KOPT-K1 (cell line): Measurements from ENCODE around the gene AKAP8L.

Experiments used
- H3K27ac ChIP-seq: fragments of 200-600 bp; sonication (generic); 2 replicates; pipeline ENCODE4 v1.5.1; 2016; ENCODE audit warnings: antibody characterized with exemption, mild to moderate bottlenecking, low read depth, low read length; ENCODE audit not compliant: poor library complexity, severe bottlenecking
- H3K36me3 ChIP-seq: fragments of 200-600 bp; sonication (generic); 2 replicates; pipeline ENCODE4 v1.5.1; 2017; ENCODE audit warnings: antibody characterized with exemption, mild to moderate bottlenecking, low read length, moderate library complexity; ENCODE audit not compliant: insufficient read depth
- H3K9me3 ChIP-seq: fragments of 200-600 bp; sonication (generic); 2 replicates; pipeline ENCODE4 v1.5.1; 2017; ENCODE audit warnings: antibody characterized with exemption, low read length, mild to moderate bottlenecking; ENCODE audit not compliant: insufficient read depth, poor library complexity, severe bottlenecking

Gene AKAP8L

DNA sequence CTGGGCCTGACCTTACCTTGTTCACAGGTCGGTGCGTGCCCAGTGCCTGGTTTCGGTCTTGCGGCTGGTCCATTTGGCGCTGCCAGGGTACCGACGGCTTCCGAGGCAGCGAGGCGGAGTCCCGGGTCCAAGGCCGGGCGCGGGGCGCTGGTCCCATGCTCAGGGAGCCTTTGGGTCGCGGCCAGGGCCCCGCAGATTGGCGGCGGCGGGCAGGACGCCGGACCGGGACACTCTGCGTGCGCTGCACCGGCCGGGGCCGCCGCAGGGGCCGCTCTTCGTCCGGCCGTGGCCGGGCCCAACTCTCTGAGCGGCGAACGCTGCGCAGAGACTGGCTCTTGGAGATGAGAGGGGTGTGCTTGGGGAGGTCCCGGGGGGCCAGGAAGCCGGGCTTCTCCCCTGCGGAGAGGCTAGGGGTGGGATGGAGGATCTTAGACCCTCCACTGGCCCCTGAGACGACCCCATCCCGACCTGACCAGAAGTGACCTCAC is 34.3 kb upstream of the AKAP8L start:
- H3K27ac ChIP-seq, result no peak overlapping the region
- no peaks in the 10 kb centered on the region for H3K9me3 ChIP-seq
- H3K36me3 ChIP-seq, result peaks cover 67% of the 10 kb centered on the region

DNA sequence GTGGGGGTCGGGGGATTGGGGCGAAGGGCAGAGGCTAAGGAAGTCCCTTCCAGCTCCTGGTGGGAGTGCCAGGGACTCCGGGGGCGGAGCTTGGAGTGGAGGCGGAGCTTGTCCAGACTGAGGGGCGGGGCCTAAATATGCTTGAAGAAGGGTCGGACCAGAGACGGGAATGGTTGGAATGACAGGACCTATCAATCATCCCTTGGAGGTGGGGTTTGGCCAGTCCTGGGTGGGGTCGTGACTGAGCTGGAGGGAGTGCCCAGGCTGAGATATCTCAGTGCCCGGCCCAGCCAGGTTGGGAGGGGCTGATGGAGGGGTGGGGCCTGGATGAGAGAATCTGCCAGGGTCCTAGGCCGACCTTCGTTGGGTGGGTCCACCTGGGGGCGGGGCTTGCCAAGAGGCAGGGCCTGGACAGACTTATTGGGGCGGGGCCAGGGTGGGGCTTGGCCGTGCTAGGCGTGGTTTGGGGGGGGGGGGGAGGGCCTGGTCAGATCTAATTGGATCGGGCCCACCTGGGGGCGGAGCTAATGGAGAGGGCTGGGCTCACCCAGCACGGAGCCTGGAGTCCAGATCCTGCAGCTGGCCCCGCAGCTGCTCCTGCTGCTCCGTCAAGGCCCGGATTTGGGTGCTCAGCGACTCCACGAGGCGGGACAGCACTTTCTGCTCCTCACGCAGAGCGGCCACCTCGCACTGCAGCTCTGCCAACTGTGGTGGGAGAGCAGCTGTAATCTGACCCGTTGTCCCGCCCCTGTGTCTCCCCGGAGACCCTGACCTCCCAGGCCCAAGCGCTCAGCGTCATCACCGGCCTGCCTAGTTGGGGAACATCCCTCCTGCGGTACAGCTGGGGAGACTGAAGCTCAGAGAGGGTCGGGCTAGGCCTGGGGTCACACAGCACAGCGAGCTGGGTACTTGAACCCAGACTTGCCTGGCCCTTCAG is 33.6 kb upstream of the AKAP8L start:
- peaks cover 59% of the 10 kb centered on the region for H3K36me3 ChIP-seq
- no peaks in the 10 kb centered on the region for H3K9me3 ChIP-seq
- H3K27ac ChIP-seq, result no peak overlapping the region

DNA sequence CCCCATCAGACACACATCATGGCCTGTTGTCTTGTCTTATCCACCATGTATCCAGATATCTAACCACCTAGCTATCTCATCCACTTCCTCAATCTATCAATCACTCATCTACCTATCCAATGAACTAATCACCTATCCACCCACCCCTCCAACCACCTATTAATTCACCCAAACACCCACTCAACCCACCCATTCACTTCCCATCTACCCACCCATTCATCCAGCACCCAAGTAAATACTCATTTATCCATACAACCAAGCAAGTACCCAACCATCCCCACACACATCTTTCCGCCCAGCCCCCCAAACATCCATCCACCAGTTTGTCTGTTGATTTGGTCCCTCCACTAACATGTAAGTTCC is 31.7 kb upstream of the AKAP8L start:
- no peak overlapping the region for H3K27ac ChIP-seq
- H3K36me3 ChIP-seq, result peaks cover 41% of the 10 kb centered on the region
- H3K9me3 ChIP-seq, result no peaks in the 10 kb centered on the region

DNA sequence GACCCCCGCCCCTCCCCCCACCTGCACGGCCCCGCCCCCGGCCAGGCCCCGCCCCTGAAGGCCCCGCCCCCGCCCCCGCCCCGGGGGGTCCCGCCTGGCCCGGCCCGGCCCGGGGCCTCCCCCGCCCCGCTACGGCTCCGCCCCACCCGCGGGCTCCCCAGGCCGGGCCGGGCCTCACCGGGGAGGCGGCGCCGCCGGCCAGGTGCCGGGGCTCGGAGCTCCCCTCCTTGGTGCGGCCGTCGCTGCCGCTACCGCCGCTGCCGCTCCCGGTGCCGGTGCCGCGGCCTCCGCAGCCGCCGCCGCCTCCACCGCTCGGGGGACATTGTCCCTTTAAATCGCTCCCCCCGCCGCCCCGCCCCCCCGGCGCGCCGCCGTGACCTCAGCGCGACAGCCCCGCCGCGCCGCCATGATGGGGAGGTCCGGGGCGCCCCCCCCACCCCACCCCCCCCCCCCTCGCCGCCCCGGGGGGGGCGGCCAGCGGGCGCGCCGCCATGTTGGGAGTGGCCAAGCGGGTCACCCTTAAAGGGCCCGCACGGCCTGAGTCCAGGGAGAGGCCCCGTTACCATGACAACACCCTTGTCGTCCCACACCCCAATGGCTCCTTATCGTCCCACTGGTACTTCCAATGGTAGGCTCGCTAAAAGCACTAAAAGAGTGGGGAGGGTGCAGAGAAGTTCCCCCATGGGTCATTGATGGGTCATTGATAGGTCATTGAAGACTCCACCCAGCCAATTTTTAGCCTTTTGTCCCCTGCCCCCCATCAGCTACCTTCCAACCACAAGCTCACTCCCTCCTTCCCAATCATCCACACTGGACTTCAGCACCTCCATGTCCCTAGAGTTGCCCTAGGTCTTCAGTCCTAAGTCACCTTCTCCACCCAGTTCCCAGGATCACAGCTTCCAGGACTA is 31.1 kb upstream of the AKAP8L start, which contains the start of gene WIZ:
Gene WIZ, minus strand, starts transcription at position 337 of the 908 bp plus-strand sequence. CDS start 1,649 bp downstream, outside the sequence.
- H3K9me3 ChIP-seq, result no peaks in the 10 kb centered on the region
- peaks cover 35% of the 10 kb centered on the region for H3K36me3 ChIP-seq
- H3K27ac ChIP-seq, result no peak within 1 kb of the TSS

DNA sequence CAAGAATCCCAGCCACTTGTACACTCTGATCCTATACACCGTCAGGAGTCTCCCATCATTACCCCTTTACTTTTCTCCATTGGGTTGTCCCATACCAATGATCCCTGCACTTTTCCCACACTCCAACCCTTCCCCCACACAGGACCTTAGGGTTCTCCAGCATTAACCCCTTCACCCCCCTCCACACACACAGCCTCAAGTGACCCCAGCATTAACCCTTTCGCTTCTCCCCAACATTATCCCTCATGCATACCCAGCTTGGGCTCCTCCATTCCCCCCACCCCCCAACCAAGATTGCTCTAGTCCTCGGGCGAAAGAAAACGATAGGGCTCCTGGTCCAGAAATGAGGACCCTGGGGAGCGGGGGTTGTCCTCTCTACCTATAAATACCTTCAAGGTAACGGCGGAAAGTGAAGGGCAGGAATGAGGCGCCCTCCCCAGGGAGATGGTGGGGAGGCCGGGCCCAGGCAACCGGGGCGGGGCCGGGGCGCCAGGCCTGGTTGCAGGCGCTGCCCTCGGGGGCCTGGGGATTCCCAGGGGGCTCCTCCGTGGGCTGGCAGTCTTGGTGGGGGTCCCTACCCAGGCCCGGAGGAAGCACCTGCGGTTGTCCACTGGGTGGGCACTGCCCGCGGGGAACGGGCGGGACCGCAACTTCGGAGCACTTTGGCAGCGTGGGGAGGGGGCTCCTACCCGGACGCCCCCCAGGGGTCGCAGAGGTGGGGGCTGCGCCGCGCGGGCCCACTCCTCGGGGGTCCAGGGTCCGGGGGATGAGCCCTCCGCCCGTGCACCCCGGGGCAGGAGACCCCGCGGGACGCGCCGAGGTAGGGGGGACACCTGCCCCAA is 30.2 kb upstream of the AKAP8L start:
- no peak overlapping the region for H3K27ac ChIP-seq
- H3K36me3 ChIP-seq, result peaks cover 26% of the 10 kb centered on the region
- no peaks in the 10 kb centered on the region for H3K9me3 ChIP-seq

DNA sequence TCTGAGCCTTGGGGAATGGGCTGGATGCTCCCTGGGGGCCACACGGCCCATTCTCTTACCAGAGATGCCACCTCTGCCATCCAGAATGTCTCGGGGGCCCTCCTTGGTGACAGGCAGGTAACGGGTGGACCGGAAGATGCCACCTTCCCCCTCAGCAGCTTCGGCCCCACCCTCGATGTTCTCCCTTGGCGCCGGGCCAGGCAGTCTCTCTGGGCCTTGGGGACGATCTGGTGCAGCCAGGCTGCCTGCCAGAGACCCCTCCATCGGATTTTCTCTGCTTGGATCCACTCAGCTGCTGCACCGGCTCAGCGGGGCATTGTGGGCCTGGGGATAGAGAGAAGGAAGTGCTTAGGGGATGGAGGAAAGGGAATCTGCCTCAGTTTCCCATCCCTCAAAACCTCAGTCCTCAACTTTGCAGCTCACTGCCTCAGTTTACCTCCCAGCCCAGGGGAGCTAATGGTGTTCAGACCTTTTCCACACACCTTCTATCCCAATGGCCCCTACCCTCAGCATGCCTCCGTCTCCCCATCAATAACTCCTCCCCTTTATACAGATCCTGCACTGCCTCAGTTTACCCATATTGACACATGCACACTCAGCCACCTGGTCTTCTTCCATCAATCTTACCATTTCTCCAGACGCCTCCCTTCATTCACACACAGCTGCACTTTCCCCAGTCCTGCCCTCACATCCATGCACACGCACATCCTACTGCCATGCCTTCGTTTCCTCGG is 29.4 kb upstream of the AKAP8L start:
- peaks cover 18% of the 10 kb centered on the region; the same call in 1 of the 2 replicates for H3K36me3 ChIP-seq
- no peak overlapping the region for H3K27ac ChIP-seq
- no peaks in the 10 kb centered on the region for H3K9me3 ChIP-seq

DNA sequence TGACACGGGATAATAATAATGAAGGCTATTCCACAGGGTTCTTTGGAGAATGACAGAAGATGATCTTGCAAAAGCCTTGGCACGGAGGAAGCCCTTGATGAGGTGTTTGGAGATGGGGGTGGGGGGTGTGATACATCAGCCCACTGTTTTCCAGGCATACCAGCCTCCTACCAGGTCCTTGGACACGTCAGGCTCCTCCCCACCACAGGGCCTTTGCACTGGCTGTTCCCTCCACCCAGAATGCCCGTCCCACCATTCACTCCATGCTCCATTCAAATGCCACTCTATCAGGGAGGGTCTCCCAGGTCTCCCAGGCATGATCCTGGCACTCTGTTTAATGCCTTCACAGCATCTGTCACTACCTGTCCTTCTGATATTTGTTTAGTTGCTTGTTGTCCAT is 28.3 kb upstream of the AKAP8L start:
- Histone ChIP-seq H3K36me3 (peaks cover 9% of the 10 kb centered on the region; the same call in 1 of the 2 replicates), H3K27ac (no peak overlapping the region), H3K9me3 (no peaks in the 10 kb centered on the region)

DNA sequence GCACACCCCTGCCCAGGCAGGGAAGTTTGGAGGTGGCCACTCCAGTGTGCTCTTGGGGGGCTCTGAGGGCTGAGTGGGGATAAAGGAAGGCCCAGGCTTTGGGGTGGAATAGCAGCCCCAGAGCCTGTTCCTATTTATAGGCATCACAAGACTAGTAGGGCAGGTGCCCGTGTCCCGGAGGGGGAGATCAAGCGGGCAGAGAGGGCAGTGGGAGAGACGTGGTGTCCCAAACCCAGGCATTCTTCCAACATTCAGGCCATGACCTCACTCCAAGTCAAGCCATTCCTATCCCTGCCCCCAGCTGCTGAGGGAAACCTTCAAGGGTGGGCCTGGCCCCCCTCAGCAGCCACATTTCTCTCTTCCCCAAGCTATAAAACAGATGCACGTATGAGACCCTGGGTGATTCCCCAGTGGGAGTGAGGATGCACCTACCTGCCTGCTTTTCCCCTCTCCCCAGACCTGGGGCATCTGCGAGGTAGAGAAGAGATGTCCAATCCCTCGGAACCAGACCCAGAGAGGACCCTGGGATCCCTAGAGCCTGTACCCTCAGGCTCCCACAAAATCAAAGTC is 27.1 kb upstream of the AKAP8L start:
- H3K9me3 ChIP-seq, result no peaks in the 10 kb centered on the region
- no peak overlapping the region for H3K27ac ChIP-seq
- no peaks in the 10 kb centered on the region for H3K36me3 ChIP-seq

DNA sequence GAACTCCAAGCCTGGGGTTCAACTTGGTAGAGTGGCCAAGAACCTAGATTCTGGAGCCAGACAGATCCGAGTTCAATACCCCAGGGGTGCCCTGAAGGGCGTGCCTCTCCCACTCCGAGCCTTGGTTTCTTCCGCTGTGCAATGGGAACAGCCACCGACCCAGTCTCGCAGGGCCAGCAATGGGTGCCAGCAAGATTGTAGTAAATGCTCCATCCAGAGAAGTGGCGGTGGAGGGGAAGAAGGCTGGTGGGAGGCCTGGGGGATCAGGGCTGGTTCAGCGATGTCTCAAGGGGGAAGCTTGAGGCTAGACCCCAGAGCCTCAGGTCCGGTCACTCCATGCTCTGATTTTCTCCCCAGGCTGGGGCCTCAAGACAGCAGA is 26.4 kb upstream of the AKAP8L start:
- Histone ChIP-seq H3K27ac (no peak overlapping the region), H3K36me3 (no peaks in the 10 kb centered on the region), H3K9me3 (no peaks in the 10 kb centered on the region)

DNA sequence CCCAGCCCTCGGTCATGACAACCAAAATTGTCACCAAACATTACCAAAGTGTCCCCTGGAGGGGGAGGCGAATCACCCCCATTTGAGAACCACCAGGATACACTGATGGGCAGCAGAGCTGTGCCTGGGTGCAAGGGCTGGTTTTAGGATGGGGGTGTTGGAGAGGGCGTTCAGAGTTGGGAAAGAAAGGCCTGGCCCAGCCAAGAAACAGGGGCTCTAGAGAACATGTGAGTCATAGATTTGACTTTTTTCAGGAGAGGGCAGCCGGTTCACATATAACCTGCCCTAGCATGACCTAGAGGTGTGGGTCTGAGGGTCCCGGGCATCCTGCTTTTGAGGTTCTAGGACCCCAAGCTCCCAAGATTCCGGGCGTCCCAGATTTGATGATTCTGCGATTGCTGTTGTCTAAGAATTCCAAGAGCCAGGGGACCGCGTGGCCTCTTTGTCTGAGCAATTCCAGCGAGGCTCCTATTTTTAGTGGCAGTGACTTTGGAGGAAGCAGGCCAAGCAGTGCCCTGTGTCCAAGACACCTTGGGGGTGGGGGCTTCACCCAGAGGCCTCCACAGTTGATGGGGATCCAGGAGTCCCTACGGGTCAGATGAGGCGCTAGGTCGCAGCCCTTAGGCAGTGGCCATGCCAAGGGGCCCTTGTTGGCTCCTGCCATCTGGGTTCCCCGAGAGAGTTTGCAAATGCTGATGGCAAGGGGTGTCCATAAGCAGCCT is 25.9 kb upstream of the AKAP8L start:
- Histone ChIP-seq H3K27ac (no peak overlapping the region), H3K36me3 (no peaks in the 10 kb centered on the region), H3K9me3 (no peaks in the 10 kb centered on the region)

DNA sequence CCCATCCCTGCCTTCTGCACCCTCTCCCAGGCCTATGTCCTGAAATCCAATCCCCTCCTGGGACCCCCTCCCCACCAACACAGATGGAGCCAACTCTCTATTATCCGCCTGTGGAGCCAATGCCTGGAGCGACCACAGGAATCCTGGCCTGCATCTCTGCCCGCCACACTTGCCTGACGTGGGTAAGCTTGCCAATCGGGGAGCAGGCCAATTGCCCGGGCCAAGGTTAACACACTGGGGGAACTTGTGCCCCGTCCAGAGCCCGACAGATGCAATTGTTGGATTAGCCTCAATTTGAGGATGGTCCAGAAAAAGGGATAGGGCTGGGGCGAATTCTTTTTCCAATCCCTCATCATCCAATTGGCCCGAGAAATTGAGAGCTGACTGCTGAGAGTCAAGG is 25.1 kb upstream of the AKAP8L start:
- Histone ChIP-seq H3K27ac (no peak overlapping the region), H3K9me3 (no peaks in the 10 kb centered on the region), H3K36me3 (no peaks in the 10 kb centered on the region)

DNA sequence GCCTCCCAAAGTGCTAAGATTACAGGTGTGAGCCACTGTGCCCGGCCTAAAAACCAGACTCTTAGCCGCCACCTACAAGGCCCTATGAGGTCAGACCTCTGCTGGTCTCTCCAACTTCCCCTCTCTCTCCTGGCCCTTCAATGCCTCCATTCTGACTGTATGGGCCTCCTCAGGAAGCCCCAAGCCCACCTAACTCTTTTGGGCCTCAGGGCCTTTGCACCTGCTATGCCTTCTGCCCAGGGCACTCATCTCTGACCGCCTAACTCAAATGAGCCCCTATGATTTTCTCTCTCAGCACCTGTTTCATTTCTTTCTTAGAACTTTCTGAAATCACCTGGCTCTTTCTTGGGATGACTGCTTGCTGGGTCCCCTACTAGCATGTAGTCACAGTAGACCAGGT is 24.5 kb upstream of the AKAP8L start:
- Histone ChIP-seq H3K36me3 (no peaks in the 10 kb centered on the region), H3K9me3 (no peaks in the 10 kb centered on the region), H3K27ac (no peak overlapping the region)

DNA sequence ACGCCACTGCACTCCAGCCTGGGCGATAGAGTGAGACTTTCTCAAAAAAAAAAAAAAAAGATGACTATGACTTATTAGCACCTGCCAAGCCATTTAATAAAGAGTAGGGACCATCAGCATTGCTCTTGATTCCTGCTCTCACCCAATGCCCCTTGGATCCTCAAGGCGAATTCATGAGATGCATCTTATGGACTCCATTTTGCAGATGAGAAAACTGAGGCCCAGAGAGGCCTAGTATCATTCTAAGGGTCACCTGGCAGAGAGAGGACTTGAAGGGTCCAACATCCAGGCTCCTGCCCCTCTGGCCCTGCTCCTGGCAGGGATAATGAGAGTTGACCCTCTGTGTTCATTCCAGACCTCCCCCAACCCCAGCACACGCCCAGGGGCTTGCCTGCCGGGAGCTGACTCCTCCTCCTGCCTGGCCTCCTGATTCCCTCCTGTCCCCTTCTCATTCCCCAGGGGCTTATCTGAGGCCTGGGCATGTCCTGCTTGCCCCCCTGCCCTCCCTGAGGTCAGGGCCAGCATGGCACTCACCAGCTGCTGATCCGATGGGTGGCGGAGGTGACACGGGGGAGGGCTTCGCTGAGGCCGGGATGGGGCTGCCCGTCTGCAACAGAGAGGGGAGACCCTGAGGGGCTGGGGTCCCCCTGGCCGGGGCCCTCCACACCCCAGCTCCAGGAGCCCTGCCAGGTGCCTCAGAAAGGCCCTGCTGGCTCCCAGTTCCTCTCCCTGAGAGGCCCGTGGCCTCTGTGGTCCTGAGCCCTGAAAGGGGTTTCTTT is 23.5 kb upstream of the AKAP8L start:
- Histone ChIP-seq H3K27ac (no peak overlapping the region), H3K36me3 (no peaks in the 10 kb centered on the region), H3K9me3 (no peaks in the 10 kb centered on the region)
